ENCODE results near the gene UNK.

The UNK gene, protein sequence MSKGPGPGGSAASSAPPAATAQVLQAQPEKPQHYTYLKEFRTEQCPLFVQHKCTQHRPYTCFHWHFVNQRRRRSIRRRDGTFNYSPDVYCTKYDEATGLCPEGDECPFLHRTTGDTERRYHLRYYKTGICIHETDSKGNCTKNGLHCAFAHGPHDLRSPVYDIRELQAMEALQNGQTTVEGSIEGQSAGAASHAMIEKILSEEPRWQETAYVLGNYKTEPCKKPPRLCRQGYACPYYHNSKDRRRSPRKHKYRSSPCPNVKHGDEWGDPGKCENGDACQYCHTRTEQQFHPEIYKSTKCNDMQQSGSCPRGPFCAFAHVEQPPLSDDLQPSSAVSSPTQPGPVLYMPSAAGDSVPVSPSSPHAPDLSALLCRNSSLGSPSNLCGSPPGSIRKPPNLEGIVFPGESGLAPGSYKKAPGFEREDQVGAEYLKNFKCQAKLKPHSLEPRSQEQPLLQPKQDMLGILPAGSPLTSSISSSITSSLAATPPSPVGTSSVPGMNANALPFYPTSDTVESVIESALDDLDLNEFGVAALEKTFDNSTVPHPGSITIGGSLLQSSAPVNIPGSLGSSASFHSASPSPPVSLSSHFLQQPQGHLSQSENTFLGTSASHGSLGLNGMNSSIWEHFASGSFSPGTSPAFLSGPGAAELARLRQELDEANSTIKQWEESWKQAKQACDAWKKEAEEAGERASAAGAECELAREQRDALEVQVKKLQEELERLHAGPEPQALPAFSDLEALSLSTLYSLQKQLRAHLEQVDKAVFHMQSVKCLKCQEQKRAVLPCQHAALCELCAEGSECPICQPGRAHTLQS

DNA sequence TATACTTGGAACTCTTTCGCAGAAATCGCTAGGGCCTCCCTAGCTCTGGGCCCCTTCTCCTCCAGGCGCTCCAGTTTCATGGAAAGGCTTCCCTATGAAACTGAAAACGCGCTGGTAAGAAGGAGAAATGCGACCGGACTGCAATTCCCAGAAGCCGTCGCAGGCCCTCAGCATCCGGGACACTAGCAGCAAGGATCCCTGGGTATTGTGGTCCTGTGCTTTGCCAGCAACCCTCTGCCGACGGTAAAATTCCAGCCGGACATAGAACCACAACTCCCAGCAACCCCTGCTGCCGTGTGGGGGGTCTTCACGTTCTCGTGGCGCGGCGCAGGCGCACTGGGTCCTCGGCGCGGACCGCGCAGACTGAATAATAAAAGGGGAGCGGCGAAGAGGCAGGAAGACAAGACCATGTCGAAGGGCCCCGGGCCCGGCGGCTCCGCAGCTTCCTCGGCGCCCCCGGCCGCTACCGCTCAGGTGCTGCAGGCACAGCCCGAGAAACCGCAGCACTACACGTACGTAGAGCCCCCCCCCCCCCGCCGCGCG is at the start of gene UNK:
UNK (plus strand) TSS at position 334 of the 543 bp plus-strand sequence; CDS start at position 409, 75 bp downstream.
- peak; percentile 99 for DNase-seq (ENCODE audit: low spot score)

DNA sequence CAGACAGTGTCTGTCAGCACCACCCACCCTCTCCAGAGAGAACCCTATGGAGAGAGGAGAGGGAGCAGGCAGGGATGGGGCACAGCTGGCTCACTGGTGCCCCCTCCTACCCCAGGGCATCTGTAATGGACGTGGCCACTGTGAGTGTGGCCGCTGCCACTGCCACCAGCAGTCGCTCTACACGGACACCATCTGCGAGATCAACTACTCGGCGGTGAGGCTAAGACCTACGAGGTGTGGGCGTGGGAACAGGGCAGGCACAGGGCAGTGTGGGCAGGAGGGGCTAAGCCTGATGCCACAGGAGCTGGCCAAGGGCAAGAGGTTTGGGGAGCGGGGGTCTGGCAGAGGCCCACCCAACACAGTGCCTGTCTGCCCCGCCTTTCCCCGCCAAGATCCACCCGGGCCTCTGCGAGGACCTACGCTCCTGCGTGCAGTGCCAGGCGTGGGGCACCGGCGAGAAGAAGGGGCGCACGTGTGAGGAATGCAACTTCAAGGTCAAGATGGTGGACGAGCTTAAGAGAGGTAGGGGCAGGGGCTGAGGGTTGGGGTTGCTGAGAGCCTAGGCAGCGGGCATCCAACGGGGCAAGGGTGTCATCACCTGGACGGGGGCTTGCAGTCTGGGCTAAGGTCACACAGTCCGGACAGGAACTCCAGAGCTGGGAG is 48.3 kb upstream of the UNK start:
- no peak for DNase-seq (ENCODE audit: low spot score)

DNA sequence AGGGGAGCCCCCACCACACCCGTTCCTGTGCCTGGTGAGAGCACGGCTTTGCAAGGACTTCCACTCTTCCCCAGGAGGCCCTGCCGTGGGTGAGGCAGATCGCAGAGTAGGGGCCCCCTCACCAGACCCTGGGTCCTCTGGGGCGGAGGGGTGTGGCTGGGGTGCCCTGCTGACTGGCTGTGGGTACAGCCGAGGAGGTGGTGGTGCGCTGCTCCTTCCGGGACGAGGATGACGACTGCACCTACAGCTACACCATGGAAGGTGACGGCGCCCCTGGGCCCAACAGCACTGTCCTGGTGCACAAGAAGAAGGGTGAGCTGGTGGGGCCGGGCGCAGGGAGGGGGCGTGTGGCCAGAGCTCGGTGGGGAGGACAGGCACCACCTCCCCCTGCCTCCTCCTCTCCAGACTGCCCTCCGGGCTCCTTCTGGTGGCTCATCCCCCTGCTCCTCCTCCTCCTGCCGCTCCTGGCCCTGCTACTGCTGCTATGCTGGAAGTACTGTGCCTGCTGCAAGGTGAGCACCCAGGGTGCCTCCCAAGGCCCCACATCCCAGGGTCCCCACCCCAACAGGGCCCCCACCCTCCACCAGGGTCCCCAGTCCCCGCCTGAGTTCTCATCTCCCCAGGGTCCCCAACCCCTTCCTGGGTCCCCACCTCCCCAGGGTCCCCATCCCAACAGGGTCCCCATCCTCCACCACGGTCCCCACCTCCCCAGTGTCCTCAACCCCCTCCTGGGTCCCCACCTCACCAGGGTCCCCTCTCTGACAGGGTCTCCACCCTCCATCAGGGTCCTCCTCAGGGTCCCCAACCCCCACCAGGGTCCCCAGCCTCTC is 47.3 kb upstream of the UNK start:
- no peak for DNase-seq (ENCODE audit: low spot score)

DNA sequence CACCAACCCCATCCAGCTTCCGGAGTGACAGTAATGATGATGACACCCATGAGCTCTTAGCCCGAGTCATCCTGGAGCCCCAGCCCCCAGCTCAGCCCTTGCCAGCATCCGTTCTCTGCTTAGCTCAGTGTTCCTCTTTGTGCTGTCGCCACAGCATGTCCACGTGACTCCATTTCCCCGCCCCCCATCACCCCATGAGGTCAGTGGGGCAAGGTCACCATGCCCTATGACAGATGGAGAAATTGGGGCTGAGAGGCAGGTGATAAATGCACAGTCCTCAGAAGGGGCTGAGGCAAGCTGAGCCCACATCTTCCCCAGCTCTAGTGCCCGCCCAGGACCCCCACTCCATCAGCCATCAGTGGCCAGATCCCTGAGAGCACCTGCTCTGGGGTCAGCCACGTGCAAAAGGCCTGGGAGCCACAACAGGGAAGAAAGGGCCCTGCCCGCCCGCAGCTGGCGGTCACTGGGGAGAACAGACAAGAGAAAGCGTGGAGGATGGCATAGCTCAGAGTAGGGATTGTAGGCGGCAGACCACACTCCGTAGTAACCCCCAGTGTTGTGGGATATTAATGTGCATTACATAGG is 46.3 kb upstream of the UNK start:
- no peak for DNase-seq (ENCODE audit: low spot score)

DNA sequence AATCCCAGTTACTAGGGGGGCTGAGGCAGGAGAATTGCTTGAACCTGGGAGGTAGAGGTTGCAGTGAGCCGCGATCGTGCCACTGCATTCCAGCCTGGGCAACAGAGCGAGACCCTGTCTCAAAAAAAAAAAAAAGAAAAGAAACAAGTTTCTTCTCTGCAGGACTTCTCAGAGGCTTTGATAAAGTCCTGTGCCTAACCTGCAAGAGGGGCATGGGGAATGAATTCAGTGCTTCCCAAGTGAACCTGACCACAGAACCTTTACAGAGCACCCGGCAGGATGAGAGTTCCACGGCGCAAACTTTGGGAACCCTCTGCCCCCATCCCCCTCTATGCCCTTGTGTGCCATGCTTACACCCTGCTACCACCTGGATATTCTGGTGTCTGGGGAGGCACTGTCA is 45.4 kb upstream of the UNK start:
- DNase-seq (ENCODE audit: low spot score) = no peak

DNA sequence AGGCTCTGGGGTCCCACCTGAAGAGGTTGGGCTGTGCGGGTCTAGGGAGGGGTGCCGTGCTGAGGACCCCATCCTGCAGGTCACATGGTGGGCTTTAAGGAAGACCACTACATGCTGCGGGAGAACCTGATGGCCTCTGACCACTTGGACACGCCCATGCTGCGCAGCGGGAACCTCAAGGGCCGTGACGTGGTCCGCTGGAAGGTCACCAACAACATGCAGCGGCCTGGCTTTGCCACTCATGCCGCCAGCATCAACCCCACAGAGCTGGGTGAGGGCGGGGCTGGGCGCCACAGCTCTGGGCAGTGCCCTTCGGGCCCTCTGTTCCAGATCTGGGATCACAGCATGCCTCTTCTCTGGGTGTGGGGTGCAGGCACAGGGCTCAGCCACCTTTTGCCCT is 44.8 kb upstream of the UNK start:
- DNase-seq (ENCODE audit: low spot score) = no peak

DNA sequence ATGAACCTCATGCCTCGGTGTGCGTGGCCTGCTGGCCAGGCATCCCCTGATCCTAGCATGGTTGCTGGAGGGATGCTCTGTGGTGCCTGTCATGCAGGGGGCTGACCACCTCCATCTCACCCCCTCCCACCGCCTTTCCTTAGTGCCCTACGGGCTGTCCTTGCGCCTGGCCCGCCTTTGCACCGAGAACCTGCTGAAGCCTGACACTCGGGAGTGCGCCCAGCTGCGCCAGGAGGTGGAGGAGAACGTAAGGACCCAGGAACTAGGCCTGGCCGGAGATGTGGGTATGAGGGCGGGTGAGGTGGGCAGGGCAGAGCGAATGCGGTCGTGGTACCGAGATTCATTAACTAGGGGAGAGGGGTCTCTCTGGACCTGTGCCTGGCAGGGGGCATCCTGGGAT is 44.4 kb upstream of the UNK start:
- DNase-seq (ENCODE audit: low spot score) = no peak

DNA sequence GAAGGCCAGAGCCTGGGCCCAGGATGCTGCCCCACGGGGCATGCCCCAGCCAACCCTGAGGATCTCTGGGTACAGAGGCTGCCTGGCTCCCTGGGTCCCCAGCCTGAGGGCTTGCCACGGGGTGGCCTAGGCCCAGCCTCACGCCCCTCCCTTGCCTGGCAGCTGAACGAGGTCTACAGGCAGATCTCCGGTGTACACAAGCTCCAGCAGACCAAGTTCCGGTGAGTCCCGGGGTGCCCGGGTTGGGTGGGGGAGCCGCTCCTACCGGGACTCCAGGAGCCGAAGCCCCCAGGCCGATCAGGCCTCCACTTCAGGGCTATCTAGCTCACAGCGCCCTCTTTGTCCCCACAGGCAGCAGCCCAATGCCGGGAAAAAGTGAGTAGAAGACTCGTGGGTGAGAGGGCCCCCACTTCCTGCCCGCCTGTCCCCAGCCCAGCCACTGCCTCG is 44.0 kb upstream of the UNK start:
- no peak for DNase-seq (ENCODE audit: low spot score)

DNA sequence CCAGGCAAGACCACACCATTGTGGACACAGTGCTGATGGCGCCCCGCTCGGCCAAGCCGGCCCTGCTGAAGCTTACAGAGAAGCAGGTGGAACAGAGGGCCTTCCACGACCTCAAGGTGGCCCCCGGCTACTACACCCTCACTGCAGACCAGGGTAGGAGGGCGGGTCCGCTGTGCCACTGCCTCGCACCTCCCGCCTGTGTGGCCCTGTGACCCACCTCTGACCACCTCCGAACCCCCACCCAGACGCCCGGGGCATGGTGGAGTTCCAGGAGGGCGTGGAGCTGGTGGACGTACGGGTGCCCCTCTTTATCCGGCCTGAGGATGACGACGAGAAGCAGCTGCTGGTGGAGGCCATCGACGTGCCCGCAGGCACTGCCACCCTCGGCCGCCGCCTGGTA is 42.3 kb upstream of the UNK start:
- no peak for DNase-seq (ENCODE audit: low spot score)

DNA sequence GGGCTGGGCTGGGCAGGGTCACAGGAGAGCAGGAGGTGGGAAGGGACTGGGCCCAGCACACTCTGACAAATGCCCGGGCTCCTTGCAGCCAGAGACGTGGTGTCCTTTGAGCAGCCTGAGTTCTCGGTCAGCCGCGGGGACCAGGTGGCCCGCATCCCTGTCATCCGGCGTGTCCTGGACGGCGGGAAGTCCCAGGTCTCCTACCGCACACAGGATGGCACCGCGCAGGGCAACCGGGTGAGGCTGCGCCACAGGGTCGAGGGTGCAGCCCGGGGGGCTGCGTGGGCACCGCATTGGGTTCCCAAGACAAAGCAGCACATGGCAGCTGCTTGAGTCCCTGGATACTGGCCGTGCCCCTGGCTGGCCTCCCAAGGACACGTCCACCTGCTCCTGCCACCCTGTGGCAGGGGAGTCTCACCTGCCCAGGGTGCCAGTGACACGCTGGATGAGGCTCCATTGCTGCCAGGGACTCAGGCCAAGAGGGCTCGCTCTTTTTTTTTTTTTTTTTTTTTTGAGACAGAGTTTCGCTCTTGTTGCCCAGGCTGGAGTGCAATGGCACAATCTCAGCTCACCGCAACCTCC is 40.9 kb upstream of the UNK start:
- no peak for DNase-seq (ENCODE audit: low spot score)

DNA sequence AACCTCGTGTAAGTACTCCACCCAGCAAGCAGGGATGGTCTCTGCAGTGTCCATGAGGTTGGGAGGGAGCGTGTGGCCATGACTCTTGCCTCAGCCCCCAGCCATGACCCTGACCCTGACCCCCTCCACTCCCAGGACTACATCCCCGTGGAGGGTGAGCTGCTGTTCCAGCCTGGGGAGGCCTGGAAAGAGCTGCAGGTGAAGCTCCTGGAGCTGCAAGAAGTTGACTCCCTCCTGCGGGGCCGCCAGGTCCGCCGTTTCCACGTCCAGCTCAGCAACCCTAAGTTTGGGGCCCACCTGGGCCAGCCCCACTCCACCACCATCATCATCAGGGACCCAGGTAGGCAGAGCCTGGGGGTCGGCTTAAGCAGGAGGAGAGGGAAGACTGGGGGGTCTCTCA is 35.9 kb upstream of the UNK start:
- DNase-seq (ENCODE audit: low spot score) = no peak

DNA sequence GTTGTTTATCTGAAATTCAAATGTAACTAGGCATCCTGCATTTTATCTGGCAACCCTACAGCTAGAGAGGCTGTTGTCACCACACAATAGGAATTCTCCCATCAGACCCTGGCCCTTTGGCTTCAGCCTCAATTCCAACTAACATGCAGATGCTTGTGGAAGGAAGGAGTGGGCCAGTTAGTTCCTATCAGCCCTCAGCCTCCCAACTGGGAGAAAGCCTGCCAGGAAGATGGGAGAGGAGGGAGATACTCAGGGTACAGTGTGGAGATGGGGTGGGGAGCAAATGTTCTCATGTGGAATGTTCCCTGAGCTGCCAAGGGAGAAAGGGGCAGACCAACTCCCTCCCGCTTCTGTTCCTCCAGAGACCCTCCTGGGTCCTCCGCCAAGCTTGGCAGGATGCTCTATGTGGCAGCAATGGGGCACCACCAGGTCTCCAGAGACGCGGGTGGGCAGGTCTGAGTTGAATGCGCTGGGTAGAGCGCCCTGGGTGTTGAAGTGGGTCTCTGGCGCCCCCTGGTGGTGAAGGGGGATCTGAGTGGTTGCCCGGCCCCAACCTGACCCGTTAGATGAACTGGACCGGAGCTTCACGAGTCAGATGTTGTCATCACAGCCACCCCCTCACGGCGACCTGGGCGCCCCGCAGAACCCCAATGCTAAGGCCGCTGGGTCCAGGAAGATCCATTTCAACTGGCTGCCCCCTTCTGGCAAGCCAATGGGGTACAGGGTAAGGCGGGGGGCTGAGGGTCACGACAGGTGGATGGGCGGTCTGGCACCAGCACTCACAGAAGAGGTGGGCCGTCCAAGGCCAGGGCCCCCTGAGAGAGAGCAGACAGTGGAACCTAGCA is 34.8 kb upstream of the UNK start:
- DNase-seq (ENCODE audit: low spot score) = peak; percentile 93

DNA sequence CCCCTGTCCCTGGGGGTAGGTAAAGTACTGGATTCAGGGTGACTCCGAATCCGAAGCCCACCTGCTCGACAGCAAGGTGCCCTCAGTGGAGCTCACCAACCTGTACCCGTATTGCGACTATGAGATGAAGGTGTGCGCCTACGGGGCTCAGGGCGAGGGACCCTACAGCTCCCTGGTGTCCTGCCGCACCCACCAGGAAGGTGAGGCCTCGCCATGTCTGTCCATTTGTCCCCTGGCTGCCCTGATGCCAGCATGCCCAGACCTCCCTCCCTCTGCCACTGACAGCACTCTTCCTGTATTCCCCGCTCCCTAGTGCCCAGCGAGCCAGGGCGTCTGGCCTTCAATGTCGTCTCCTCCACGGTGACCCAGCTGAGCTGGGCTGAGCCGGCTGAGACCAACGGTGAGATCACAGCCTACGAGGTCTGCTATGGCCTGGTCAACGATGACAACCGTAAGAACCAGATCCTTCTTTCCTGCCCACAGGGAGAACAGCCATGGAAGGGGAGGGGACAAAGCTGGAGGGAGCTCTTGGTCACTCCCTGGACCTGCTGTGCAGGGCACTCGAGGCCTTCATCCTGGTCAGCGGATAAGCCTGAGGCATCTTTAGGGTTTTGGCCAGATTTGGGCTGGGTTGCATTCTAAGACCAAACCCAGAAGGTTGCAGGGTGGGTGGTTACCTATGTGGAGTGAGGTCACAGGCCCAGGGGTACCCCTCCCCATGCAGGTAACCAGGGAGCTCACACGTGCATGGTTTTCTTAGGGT is 33.8 kb upstream of the UNK start:
- DNase-seq (ENCODE audit: low spot score) = no peak

DNA sequence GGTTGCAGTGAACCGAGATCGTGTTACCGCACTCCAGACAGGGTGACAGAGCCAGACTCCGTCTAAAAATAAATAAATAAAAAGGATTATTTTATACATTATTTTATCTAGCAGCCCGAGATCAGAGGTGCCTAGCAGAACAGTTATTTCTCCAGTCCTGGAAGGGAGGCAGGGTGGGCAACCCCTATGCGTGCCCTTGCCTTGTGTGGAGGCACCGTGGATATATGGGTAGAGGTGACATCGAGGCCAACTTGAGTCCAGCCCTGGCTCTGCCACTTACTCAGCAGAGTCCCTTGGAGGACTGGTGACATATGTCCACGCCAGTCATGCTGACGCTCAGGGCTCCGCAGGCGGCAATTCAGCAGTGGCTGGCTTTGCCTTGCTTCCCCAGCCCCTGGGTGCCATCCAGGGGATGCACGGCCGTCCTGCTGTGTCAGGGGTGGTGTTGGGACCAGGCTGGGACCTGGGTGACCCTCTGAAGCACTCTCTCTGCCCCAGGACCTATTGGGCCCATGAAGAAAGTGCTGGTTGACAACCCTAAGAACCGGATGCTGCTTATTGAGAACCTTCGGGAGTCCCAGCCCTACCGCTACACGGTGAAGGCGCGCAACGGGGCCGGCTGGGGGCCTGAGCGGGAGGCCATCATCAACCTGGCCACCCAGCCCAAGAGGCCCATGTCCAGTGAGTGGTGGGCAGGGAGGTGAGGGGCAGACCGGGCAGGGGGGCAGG is 32.8 kb upstream of the UNK start:
- DNase-seq (ENCODE audit: low spot score) = no peak

DNA sequence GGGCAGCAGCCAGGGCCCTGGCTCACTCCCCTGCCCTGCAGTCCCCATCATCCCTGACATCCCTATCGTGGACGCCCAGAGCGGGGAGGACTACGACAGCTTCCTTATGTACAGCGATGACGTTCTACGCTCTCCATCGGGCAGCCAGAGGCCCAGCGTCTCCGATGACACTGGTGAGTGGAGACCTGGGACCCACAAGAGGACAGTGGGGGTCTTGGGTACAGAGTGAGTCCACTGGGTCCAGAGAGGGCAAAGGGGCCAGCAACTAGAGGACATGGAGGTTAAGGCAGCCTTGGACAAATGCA is 32.2 kb upstream of the UNK start:
- no peak for DNase-seq (ENCODE audit: low spot score)

DNA sequence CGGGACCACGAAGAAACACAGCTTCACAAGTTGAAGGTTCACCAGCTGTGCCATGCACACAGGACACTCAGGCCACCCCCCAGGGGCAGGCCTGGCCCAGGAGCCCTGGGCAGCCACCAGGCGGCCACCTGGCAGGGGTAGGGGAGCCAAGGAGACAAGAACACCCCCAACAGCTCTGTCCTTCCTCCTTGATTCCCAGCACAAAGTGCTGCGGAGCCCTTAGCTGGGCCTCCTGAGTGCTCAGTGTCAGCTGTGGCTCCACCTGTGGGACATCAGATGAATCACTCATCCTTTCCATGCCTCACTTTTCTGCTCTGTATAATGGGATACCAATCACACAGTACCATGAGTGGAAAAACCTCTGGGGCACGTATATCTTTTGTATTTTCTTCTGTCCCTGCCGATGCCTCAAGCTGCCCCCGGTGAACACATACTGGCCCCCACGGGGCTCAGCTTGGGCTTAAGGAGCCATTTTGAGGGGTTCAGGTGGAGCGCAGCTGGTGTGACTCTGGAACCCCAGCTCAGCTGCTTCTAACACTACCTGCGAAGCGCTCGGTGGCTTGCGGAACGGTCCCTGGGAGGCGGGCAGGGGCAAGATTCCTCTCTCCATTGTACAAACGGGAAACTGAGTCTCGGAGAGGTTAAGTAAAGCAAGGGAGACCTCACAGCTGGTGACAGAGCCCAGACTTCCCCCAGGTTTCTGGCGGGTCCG is 31.6 kb upstream of the UNK start:
- no peak for DNase-seq (ENCODE audit: low spot score)

DNA sequence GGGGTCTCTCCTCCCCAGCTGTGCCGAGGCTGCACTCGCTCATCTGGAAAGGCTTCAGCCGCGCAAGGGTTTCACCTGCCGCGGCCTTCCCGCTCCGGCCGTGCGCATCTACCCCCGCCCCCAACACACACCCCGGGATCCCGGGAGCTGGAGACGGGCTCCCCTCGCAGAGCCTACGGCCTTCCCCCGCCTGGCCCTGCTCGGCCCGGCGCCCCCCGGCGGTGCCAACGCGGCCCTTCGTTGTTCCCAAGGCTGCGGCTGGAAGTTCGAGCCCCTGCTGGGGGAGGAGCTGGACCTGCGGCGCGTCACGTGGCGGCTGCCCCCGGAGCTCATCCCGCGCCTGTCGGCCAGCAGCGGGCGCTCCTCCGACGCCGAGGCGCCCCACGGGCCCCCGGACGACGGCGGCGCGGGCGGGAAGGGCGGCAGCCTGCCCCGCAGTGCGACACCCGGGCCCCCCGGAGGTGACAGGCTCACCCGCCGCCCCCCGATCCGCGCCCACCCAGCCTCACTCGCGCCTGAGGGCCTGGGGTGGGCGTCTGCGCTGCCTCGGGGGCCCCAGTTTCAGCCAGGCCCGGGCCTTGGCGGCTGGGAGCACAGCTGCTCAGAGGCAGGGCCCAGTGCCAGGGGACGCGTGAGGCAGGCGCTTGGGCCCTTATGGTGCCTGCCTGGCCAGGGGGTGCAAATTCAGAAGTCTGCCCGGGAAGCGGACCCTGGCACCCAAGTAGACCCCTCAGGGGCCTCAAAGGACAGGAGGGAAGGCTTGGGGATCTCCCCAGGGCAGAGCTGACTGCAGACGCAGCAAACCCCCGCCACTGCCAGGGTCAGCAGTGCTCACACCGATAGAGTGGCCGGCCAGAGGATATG is 30.9 kb upstream of the UNK start:
- DNase-seq (ENCODE audit: low spot score) = peak; percentile 94

Measured in D341Med (cell line).